Liver (tissue), 9 donors: ENCODE measurements around the gene YPEL2. TPM values are rescaled to one million over a fixed set of nuclear protein-coding genes. Genes with fewer than 3 reads are reported as not detected.

Experiments
- DNase-seq: peaks from one replicate; pipeline ENCODE4 v3.0.0-alpha.2; 2017; ENCODE audit warnings: low spot score
- H3K27ac ChIP-seq, 2 donors: one replicate each; pipeline ENCODE4 v1.7.0; 2013; ENCODE audit warnings: inconsistent platforms in 2 of 2, low read length in 2 of 2, control low read depth in 1 of 2, low read depth in 1 of 2, mild to moderate bottlenecking in 1 of 2
- H3K27me3 ChIP-seq, 4 donors: one replicate each; pipeline versions ENCODE4 v1.6.1 to v1.7.0; 2013; ENCODE audit warnings: low read length in 3 of 4, inconsistent platforms in 1 of 4, mild to moderate bottlenecking in 1 of 4, moderate library complexity in 1 of 4; ENCODE audit not compliant: control insufficient read depth in 4 of 4, insufficient read depth in 4 of 4
- H3K36me3 ChIP-seq, 4 donors: one replicate each; pipeline versions ENCODE4 v1.6.1 to v1.7.0; 2013; ENCODE audit warnings: low read length in 3 of 4, mild to moderate bottlenecking in 3 of 4, low read depth in 1 of 4, moderate library complexity in 1 of 4; ENCODE audit not compliant: control insufficient read depth in 4 of 4, insufficient read depth in 3 of 4
- H3K4me1 ChIP-seq, 4 donors: one replicate each; pipeline versions ENCODE4 v1.6.1 to v1.7.0; 2013; ENCODE audit warnings: low read length in 3 of 4, mild to moderate bottlenecking in 3 of 4, moderate library complexity in 1 of 4; ENCODE audit not compliant: control insufficient read depth in 4 of 4, insufficient read depth in 4 of 4
- H3K4me3 ChIP-seq, 3 donors: one replicate each; pipeline versions ENCODE4 v1.6.1 to v1.7.0; 2013; ENCODE audit warnings: low read length in 3 of 3, control low read depth in 1 of 3, low read depth in 1 of 3, mild to moderate bottlenecking in 1 of 3
- H3K9ac ChIP-seq, 2 donors: one replicate each; pipeline ENCODE4 v1.7.0; 2013; ENCODE audit warnings: low read length in 2 of 2, mild to moderate bottlenecking in 2 of 2, moderate library complexity in 2 of 2, control low read depth in 1 of 2, low read depth in 1 of 2
- H3K9me3 ChIP-seq, 4 donors: one replicate each; pipeline versions ENCODE4 v1.6.1 to v1.7.0; 2013; ENCODE audit warnings: low read length in 3 of 4; ENCODE audit not compliant: control insufficient read depth in 4 of 4
- CTCF ChIP-seq: fragments of 150-350 bp; IDR thresholded peaks from 2 replicates; pipeline ENCODE4 v1.5.1; 2017; ENCODE audit warnings: improper control_type of control experiment, low read depth, low read length; ENCODE audit not compliant: missing input control
- EGR1 ChIP-seq, 2 donors: IDR thresholded peaks; 2 replicates each; pipeline ENCODE4 v1.6.1; 2016 to 2018; ENCODE audit warnings: antibody characterized with exemption in 2 of 2, low read depth in 2 of 2
- FOXA2 ChIP-seq: IDR thresholded peaks from 2 replicates; pipeline ENCODE4 v1.6.1; 2016; ENCODE audit warnings: antibody characterized with exemption
- HNF4A ChIP-seq, 2 donors: conservative IDR thresholded peaks; 2 replicates each; pipeline ENCODE4 v1.6.1; 2016; ENCODE audit warnings: antibody characterized with exemption in 2 of 2, mild to moderate bottlenecking in 2 of 2
- HNF4G ChIP-seq: IDR thresholded peaks from 2 replicates; pipeline ENCODE4 v1.6.1; 2016; ENCODE audit warnings: antibody characterized with exemption
- MAX ChIP-seq: IDR thresholded peaks from 2 replicates; pipeline ENCODE4 v1.6.1; 2016; ENCODE audit warnings: antibody characterized with exemption
- NR2F2 ChIP-seq: IDR thresholded peaks from 2 replicates; pipeline ENCODE4 v1.6.1; 2016; ENCODE audit warnings: antibody characterized with exemption
- RAD21 ChIP-seq, 2 donors: IDR thresholded peaks; 2 replicates each; pipeline ENCODE4 v1.6.1; 2016; ENCODE audit warnings: antibody characterized with exemption in 2 of 2, mild to moderate bottlenecking in 2 of 2
- REST ChIP-seq: IDR thresholded peaks from 2 replicates; pipeline ENCODE4 v1.6.1; 2016; ENCODE audit warnings: antibody characterized with exemption, mild to moderate bottlenecking
- RXRA ChIP-seq, 2 donors: IDR thresholded peaks; 2 replicates each; pipeline ENCODE4 v1.6.1; 2017 to 2018; ENCODE audit warnings: antibody characterized with exemption in 2 of 2, mild to moderate bottlenecking in 1 of 2
- SP1 ChIP-seq: IDR thresholded peaks from 2 replicates; pipeline ENCODE4 v1.6.1; 2018; ENCODE audit warnings: antibody characterized with exemption, mild to moderate bottlenecking
- TAF1 ChIP-seq: conservative IDR thresholded peaks from 2 replicates; pipeline ENCODE4 v1.6.1; 2016; ENCODE audit warnings: antibody characterized with exemption, mild to moderate bottlenecking
- YY1 ChIP-seq: IDR thresholded peaks from 2 replicates; pipeline ENCODE4 v1.6.1; 2016; ENCODE audit warnings: antibody characterized with exemption, mild to moderate bottlenecking
- WGBS: extraction: QIAGEN DNeasy Blood & Tissue Kit; methylation state at CpG from one replicate; pipeline ENCODE4 v1.1.7; 2013; 5-methylcytosine and 5-hydroxymethylcytosine counted together
- polyA plus RNA-seq, 2 donors: library from polyadenylated mRNA; stranded (reverse) in 1 of 2; unstranded in 1 of 2; fragments of 200-250 nt in 1 of 2; fragments of >200 nt in 1 of 2; fragmentation: Nextera tagmentation in 1 of 2; extraction: Ambion mirVana in 1 of 2; gene quantifications; one replicate each; pipeline versions ENCODE4 v1.2.1 to v1.2.3, GENCODE V29; 2013 to 2015
- total RNA-seq, 2 donors: library from RNA; depleted of rRNA; stranded (reverse); fragments of >200 nt; gene quantifications; one replicate each; pipeline ENCODE4 v1.2.3, GENCODE V29; 2014
- TF ChIP-seq, protein P1 (sequence below): IDR thresholded peaks from 2 replicates; pipeline ENCODE4 v1.6.1; 2016; ENCODE audit warnings: antibody characterized with exemption
- TF ChIP-seq, protein P2 (sequence below): IDR thresholded peaks from 2 replicates; pipeline ENCODE4 v1.6.1; 2016; ENCODE audit warnings: antibody characterized with exemption
- donor health status: healthy.
- donor health status: healthy.
- donor health status: healthy.
- donor health status: healthy.
- donor health status: healthy.

Gene YPEL2
- total and polyA plus RNA-seq, 4 donors: 4.2 to 23.8 (median 11.3) TPM

DNA sequence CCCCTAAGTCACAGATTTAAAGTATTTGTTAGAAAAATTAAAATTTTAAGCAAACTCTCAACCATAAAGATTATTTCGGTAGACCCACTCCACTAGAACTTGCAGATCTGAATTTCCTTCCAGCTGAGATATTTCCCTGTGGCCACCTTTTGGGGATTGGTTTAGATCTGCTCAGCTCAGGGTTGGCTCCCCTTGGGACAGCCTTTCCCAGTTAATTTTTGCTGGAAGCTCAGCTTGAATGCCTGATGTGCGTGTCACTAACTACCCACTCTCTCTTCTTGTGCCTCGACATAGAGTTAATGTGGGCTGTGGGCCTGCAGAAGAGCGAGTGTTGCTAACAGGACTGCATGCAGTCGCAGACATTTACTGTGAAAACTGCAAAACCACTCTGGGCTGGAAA, 57.6 kb downstream of the YPEL2 start:
- WGBS: 79% methylated on average over 5 of the region's 5 CpGs
- Histone ChIP-seq H3K9ac (no peak overlapping the region), H3K9me3 (no peaks in the 10 kb centered on the region), H3K27me3 (no peaks in the 10 kb centered on the region), H3K4me3 (no peak overlapping the region), H3K27ac (no peak overlapping the region), H3K36me3 (peaks cover 2 to 31% (median 23%) of the 10 kb centered on the region in 4 donors), H3K4me1 (no peaks in the 10 kb centered on the region)
- TF ChIP-seq, protein P1, sequence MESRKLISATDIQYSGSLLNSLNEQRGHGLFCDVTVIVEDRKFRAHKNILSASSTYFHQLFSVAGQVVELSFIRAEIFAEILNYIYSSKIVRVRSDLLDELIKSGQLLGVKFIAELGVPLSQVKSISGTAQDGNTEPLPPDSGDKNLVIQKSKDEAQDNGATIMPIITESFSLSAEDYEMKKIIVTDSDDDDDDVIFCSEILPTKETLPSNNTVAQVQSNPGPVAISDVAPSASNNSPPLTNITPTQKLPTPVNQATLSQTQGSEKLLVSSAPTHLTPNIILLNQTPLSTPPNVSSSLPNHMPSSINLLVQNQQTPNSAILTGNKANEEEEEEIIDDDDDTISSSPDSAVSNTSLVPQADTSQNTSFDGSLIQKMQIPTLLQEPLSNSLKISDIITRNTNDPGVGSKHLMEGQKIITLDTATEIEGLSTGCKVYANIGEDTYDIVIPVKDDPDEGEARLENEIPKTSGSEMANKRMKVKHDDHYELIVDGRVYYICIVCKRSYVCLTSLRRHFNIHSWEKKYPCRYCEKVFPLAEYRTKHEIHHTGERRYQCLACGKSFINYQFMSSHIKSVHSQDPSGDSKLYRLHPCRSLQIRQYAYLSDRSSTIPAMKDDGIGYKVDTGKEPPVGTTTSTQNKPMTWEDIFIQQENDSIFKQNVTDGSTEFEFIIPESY: no peak
- TF ChIP-seq RAD21 (IDR thresholded peaks at IDR 0.05) (no peak), HNF4G (no peak), SP1 (no peak), FOXA2 (no peak), CTCF (no peak), EGR1 (IDR thresholded peaks at IDR 0.05; ENCODE audit: low read depth in 2 of 2) (no peak)
- TF ChIP-seq, protein P2, sequence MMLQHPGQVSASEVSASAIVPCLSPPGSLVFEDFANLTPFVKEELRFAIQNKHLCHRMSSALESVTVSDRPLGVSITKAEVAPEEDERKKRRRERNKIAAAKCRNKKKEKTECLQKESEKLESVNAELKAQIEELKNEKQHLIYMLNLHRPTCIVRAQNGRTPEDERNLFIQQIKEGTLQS: no peak
- no peak for DNase-seq

DNA sequence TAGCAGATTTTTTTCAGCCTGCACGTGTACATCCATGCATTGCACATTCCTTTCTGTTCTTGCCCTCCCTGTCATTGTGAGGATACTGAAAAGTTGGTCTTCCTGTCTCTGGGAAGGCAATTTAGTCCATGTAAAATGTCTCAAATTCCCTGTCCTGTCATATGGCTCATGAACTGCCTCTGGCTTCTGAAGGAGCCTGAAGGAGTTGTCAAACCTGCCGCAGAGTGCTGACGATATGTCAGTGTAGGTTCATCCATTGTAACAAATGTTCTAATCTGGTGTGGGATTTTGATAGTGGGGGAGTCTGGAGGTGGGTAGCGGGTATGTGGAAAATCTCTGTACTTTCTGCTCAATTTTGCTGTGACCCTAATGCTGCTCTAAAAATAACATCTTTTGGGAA, 59.6 kb downstream of the YPEL2 start:
- WGBS: 95% methylated on average over 4 of the region's 4 CpGs
- H3K4me3 ChIP-seq: no peak overlapping the region
- no peaks in the 10 kb centered on the region for H3K4me1 ChIP-seq
- no peaks in the 10 kb centered on the region for H3K27me3 ChIP-seq
- TF ChIP-seq HNF4A (conservative IDR thresholded peaks at IDR 0.05) (no peak), TAF1 (no peak), YY1 (no peak), NR2F2 (no peak), FOXA2 (no peak), RXRA (IDR thresholded peaks at IDR 0.05) (no peak), EGR1 (IDR thresholded peaks at IDR 0.05; ENCODE audit: low read depth in 2 of 2) (no peak), MAX (no peak), CTCF (no peak), RAD21 (IDR thresholded peaks at IDR 0.05) (no peak), REST (no peak)
- TF ChIP-seq, protein P1: no peak
- H3K27ac ChIP-seq: no peak overlapping the region
- no peak for DNase-seq
- H3K9me3 ChIP-seq: no peaks in the 10 kb centered on the region
- H3K9ac ChIP-seq: no peak overlapping the region
- H3K36me3 ChIP-seq: peaks cover 4 to 38% (median 31%) of the 10 kb centered on the region in 4 donors
